Measurements from ENCODE around the gene TTC24.

DNA sequence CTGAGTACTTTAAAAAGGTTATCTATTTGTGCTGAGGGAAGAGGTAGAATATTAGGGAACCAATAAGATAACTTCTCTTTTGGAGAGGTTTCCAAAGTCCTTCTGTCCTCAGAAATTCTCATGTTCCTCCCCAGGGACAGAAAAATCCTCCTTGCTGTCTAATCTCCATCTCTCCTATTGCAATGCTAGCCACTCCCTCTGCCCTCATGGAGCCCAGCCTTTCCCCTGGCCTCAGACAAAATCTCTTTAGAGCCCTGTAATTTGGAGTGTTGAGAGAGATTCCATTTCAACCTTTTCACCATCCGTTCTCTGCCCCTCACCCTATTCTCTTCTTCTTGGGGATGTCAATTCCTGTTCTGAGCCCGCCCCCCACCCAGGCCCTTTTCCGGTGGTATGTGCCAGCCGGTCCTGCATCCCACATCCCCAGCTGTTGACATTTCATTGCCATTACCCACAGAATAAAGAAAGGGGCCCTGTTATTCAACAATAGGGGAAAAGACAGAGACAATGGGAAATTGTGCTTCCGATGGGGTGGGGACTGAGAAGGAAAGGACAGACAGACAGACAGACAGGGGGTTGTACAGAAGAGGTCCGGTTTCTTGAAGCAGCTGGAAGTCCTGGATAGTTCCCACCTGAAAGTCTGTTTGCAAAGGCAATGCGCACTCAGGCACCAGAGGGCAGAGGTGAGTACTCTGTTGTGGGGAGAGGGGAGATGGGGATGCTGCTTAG is 39.5 kb downstream of the TTC24 start, which contains the start of gene HAPLN2:
- TF ChIP-seq EZH2 (IDR thresholded peaks at IDR 0.05; ENCODE audit: borderline replicate concordance, insufficient read depth, low read length, poor library complexity, severe bottlenecking): no peak
- peak; percentile 61 for TF ChIP-seq CTCF (IDR thresholded peaks at IDR 0.05; ENCODE audit: poor library complexity, severe bottlenecking)
- no peak for TF ChIP-seq TAF1 (IDR thresholded peaks at IDR 0.05; ENCODE audit: low read depth)
- TF ChIP-seq, protein P1, sequence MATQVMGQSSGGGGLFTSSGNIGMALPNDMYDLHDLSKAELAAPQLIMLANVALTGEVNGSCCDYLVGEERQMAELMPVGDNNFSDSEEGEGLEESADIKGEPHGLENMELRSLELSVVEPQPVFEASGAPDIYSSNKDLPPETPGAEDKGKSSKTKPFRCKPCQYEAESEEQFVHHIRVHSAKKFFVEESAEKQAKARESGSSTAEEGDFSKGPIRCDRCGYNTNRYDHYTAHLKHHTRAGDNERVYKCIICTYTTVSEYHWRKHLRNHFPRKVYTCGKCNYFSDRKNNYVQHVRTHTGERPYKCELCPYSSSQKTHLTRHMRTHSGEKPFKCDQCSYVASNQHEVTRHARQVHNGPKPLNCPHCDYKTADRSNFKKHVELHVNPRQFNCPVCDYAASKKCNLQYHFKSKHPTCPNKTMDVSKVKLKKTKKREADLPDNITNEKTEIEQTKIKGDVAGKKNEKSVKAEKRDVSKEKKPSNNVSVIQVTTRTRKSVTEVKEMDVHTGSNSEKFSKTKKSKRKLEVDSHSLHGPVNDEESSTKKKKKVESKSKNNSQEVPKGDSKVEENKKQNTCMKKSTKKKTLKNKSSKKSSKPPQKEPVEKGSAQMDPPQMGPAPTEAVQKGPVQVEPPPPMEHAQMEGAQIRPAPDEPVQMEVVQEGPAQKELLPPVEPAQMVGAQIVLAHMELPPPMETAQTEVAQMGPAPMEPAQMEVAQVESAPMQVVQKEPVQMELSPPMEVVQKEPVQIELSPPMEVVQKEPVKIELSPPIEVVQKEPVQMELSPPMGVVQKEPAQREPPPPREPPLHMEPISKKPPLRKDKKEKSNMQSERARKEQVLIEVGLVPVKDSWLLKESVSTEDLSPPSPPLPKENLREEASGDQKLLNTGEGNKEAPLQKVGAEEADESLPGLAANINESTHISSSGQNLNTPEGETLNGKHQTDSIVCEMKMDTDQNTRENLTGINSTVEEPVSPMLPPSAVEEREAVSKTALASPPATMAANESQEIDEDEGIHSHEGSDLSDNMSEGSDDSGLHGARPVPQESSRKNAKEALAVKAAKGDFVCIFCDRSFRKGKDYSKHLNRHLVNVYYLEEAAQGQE (IDR thresholded peaks at IDR 0.05; ENCODE audit: borderline replicate concordance): no peak
- TF ChIP-seq POLR2AphosphoS5 (IDR thresholded peaks at IDR 0.05): no peak
- TF ChIP-seq RAD21 (conservative IDR thresholded peaks at IDR 0.05): peak; percentile 34

All from neural cell (in vitro differentiated cells).